ENCODE results near the gene RAD23B.
A peak's percentile ranks its signal among the peaks of the same experiment; 100 is the strongest.
"Not testable (repeated sequence)": the region's sequence is repeated elsewhere in the genome, so short reads cannot be mapped to it uniquely, and the experiment has no call there.

The RAD23B gene

DNA sequence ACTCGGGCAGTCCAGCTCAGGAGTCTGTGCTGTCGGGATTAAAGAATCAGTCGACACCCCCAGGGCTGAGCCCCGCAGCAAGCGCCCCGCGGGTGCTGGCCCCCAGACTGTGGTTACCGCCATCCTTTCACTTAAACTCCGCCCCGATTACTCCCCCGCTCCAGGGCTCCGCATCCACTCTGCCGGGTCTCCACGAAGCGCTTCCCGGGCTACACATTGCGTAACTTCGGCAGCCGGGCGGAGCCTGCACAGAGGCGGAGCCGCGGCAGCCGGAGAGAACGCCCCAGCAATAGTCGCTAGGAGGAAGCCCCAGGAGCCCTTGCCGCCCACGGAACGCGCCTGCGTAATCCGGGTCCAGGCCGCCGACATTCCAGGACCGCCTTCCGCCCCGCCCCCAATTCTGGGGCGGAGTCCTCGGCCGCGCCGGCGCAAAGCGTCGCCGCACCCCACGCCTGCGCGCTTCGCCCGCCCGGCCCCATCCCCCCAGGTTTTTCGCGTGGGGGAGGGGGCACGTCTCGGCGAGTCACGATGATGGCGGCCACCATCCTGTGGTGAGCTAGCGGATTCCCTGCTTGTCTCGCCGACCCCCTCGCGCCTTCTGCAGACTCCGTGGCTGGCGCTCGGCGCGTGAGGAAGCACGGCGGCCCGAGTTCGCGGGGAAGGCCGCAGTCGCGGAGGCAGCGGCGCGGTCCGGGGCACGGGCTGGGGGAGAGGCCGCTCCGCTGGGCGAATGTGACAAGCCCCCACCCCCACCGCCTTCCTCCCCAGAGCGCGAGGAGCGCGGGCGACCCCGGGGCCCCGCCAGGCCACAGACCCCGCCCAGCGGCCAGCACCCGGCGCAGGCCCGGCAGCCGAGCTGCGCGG is at the start of gene RAD23B:
TSS of gene RAD23B (plus strand) at position 521 of the 864 bp plus-strand sequence. CDS start 351 bp downstream, outside the sequence.
- DNase-seq, result peak; percentile 80 to 96

DNA sequence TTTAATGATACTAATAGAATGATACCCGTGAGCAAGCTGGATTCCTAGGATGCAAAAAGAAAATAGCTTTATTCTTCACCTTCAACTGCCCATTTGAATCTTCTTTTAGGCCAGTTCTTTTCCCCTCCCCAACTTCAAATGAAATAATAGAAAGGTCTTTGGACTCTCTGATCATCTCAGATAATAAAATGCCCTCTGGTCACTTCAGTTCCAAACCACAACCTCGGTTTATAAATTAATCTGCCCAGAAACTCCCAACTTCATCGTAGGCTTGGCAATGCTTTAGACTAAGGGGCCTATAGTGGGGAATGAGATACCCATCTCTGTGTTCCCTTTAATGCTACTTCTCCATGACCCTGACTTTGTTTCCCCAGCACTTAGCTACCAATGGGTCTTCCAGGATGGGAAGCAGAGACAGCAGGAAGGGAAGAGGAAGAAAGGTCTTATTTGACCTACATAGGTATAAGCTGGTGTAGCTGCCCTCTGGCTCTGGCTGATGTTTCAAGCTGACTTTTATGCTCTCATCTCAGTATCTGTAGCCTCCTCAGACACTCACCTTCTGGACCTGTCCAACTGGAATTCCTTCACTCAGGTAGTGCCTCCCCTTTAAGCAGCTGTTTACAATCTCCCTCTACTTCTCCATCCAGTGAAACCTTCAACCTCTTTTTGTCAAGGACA is 47.2 kb upstream of the RAD23B start:
- no peak for DNase-seq

DNA sequence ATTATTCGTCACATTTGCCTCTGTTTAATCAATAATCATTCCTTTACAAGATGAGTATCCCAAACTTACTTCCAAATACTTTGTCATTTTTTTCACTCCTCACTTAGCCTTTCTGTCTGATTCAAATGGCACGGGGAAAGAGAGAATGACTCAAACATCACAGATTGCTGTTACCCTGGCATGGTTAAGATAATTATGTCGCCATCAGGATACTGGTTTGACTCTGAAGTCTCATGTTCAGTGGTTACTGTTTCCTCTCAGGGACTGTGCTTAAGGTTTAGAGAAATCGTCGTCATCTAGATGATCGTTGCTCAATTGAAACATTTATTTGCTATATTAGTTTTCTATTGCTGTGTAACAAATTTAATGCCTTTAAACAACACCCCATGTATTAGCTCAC is 45.2 kb upstream of the RAD23B start:
- DNase-seq, result no peak

DNA sequence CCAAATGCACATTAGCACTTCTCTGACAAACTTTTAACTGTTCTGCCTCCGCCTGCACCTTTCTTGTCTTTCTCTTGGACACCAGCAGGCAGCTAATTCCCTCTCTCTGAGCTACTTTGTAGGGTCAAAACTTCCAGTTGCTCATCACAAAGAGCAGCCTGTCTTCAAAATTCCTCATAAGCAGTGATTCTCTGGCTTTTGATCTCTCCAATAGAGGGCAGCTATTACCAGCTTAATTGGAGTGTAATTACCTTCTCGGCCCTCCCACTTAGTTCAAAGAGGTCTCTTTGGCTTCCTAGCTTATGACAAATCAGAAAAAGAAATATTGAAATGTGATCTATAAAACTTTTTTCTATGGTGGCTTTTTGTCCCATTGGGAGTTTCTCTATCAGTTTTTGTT is 43.6 kb upstream of the RAD23B start:
- DNase-seq, result no peak

DNA sequence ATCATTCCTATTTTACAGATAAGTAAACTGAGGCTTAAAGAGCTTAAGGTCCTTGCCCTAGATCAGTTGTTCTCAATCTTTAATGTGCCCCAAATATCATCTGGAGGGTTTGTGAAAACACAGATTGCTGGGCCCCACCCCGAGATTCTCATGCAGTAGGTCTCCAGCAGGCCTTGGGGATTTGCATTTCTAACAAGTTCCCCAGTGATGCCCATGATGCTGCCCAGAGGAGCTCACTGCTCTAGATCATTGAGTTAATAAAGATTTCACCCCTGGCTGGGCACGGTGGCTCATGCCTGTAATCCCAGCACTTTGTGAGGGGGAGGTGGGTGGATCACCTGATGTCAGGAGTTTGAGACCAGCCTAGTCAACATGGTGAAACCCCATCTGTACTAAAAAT is 42.8 kb upstream of the RAD23B start:
- DNase-seq, result no peak

DNA sequence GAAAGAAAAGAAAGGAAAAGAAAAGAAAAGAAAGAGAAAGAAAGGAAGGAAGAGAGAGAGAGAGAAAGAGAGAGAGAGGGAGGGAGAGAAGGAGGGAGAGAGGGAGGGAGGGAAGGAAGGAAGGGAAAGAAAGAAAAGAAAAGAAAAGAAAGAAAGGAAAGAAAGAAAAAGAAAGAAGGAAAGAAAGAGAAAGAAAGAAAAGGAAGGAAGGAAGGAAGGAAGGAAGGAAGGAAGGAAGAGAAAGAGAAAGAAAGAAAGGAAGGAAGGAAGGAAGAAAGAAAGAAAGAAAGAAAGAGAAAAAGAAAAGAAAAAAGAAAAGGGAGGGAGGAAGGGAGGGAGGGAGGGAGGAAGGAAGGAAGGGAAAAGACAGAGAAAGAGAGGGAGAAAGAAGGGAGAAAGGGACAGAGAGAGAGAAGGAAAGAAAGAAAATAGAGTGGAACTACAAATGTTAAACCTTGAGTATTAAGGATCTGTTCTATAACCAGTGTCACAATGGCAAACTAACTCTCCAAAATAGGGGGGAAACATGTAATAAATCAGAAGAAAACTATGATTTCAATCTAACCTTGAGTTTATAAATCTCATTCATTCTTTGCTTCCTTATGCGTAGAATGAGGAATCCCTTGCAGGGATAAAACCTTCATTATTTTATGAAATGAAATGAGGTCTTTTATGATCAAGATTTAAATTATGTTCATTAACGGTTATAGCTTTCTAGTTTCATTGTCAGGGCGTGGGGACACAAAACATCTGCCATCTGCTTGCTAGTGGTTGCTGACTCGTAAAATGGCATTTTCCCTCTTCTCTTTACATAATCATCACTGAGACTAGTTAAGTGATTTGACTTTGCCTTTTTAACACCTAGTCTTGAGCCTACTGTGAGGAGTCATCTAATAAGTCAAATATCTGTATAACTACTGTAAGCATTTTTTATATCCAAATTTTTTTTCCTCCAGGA is 40.7 kb upstream of the RAD23B start:
- no peak for DNase-seq

DNA sequence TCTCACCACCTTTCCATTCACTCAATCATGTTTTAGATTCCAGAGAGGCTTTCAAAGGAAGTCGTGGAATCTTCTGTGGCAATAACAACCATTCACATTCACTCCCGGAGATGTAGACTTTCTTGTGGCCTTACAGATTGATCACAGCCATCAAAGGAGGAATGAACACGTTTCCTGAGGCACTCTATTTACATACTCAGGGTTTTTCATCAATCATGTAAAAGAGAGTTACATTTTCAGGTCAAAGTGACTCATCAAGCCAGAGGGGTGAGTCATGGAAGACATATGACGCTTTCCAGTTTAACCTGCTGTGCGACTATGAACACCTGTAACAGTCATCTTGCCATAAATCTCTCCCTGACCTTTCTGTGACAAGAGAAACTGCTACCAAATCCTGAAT is 39.3 kb upstream of the RAD23B start:
- no peak for DNase-seq

DNA sequence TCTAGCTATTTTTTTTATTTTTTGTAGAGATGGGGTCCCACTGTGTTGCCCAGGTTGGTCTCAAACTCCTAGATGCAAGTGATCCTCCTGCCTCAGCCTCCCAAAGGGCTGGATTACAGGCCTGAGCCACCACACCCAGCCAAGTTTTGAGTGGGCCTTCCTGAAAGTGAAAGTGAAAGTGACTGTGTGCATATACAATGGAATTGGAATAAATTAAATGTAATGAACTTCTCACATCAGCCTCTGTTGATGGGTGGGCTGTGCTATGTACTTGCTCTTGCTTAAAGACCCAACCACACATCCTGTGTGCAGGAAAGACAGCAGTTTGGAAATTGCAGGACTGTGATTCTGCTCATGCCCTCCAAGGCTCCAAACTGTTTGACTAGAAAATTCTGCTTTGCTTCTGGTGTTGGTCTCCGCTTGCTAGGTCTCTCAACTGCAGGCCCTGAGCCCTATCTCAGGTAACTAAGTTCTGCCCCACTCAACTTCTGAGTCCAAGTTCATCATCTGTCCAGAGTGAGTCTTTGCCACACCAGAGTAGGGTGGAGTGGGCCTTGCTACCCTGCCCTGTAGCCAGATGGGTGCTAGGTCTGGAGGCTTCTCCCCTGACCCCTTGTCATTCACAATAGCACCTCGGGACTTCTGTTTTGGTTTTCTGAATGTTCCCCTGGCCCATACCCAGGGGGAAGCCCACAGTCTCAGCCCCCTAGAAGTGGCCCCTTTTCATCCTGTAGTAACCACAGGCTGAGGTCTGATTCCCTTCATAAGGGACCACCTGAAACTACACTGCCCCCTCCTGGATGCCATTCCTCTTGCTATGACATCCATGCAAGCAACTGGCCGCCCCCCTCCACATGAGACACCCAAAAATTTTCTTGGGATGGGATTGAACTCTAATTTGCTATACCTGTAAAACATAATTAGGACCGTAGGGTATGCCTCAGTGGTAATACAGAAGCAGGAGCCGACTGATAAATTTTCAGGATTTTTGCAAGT is 36.5 kb upstream of the RAD23B start:
- DNase-seq, result no peak

DNA sequence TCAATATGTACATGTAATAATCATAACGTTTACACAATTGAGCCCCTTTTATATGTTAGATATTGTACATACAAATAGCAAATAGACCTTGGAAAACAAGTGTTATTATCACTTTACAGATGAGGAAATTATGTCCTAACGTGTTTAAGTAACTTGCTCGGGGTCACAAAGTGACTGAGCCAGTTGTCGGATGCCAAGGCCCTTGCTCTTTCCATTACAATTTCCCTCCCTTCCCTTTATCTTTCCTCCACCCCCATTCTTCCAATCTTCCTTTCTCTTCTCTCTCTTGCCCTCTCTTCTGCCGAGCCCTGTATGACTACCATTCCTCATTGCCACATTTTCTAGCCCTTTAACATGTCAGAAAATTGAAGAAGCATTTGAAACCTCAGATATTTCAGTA is 34.4 kb upstream of the RAD23B start:
- no peak for DNase-seq

DNA sequence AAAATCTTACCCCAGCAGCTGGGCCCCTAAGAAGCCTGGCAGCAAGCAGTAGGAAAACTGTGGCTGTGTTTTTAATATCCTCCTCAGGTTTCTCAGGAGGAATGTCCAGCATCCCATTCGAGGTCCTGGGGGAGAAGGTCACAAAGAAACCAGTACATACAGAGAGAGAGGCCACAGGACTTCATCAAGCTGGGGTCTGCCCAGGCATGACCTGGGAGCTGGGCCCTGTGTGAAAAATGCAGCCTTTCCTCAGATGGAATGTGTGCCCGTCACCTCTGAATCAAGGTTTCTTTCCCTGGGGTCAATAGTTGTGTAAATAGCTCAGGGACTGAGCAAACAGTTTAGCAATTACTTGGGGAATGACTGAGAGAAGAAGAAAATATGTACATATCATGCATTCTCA is 33.9 kb upstream of the RAD23B start:
- no peak for DNase-seq

DNA sequence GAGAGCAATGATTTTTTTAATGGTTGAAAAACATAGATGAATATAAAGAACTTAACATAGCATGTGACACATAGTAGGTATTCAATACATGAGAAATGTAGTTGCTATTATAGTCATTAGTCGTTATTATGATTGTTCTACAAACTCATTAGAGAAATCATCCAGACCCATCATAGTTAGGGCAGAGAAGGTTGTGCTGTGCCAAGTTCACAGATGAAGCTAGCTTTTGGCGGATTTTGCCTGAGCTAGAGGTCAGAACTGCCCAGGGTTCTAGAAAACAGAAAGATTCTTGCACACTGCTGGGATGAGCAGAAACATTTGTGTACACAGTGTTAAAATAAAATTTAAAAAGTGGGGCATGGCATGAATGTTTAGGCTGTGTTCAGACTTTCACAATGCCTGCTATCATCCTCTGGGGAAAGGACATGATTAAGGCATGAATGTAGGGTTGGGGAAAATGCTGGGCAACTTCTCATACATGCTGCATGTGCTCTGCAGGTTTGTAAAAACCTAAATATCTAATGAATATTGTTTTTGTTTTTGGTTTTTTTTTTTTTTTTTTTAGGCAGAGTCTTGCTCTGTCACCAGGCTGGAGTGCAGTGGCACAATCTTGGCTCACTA is 33.3 kb upstream of the RAD23B start:
- DNase-seq, result no peak

DNA sequence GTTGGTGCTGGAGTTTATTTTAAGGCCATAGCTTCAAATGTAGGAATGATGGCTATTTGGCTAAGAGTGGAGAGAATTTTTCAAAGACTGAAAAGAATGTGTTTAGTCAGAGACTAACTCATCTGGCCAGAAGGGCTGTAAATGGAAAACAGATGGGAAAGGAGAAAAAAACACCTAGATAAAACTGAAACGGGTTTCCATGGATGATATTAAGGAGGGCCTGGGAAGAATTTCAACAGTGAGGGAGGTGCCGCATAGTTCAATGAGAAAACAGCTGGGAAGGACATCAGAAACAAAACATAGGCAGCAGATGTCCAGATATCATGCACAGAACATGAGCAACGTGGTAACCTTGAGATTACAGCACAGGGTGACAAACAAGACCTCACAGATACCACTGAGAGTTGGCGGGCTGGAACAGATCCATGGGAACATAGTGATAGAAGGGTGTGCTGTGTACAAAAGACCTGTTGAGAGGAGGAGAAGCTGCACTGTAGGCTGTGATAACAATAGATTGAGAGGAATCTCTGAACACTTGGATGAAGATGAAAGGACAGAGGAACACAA is 31.2 kb upstream of the RAD23B start:
- no peak for DNase-seq

DNA sequence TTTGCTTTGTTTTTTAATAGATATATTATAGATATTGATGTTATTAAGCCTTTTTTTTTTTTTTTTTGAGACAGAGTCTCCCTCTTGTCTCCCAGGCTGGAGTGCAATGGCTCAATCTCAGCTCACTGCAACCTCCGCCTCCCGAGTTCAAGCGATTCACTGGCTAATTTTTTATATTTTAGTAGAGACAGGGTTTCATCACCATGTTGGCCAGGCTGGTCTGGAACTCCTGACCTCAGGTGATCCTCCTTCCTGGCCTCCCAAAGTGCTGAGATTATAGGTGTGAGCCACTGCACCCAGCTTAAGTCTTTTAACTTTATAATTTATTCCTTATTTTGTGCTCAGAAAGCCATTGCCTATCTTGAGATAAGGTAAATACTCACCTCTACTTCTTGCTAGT is 24.2 kb upstream of the RAD23B start:
- no peak for DNase-seq

DNA sequence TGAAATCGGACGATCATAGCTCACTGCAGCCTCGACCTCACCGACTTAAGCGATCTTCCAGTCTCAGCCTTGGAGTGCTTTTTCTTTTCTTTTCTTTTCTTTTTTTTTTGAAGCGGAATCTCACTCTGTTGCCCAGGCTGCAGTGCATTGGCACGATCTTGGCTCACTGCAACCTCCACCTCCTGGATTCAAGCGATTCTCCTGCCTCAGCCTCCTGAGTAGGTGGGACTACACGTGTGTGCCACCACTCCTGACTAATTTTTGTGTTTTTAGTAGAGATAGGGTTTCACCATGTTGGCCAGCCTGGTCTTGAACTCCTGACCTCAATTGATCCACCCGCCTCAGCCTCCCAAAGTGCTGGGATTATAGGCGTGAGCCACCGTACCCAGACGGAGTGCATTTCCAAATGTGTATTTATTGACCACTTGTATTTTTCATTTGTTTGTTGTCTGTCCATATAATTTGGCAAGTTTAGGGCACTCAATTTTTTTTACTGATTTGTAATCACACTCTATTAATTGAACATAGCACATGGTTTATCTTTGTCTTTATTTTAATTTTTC is 23.2 kb upstream of the RAD23B start:
- DNase-seq, result not testable (repeated sequence)

DNA sequence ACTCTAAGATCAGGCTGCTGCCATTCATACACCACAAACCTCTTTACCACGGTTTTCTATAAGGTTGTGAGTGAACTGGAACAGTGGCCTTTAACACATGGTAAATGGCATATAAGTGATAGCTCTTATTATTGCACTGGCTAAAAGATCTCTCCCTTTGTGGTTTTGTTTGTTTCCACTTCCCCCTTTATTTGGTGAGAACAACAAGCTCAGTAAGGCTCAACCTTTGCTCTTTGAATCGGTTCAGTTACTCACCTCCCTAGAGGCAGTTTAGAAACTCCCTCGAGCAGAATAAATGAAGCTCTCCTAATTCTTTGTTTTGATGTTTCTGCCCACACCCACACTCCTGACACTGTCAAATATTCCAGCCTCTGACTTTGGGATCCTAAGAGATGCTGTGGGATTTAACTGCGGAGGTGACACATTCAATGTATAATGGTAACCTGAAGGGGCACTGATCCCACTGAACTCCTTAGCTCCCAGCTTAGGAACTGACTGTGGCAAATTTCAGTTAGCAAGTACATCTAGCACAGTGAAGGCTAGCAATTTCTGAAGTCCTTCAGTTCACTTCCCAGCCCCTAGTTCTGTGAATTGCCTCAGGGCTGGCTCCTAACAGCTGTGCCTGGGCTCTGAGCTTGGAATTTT is 22.5 kb upstream of the RAD23B start:
- DNase-seq, result no peak

DNA sequence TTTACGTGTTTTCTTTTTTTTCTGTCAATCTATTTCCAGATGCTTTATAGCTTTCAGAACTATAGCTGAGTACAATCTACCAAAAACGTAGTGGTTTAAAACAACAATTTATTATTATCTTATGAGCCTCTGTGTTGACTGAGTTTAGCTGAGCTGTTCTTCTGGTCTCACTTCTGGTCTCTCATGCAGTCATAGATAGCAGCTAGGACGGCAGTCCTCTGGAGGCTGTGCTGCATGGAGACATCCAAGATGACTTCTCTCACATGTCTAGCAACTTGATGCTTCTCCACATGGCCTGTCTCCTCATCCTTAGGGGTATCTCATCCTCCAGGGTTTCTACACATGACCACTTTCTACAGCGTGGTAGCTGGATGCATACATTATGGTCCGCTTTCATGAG is 22.0 kb upstream of the RAD23B start:
- no peak for DNase-seq

DNA sequence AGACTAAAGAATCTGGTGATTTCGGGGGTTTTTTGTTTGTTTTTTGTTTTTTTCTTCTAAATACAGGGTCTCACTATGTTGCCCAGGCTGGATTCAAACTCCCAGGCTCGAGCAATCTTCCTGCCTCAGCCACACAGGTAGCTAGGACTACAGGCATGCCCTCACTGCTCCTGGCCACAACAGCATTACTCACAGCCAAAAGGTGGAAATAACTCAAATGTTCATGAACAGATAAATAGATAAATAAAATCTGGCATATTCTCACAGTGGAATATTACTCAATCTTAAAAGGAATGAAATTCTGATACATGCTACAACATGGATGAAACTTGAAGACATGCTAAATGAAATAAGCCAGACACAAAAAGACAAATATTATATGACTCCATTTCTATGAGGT is 19.8 kb upstream of the RAD23B start:
- DNase-seq, result no peak

DNA sequence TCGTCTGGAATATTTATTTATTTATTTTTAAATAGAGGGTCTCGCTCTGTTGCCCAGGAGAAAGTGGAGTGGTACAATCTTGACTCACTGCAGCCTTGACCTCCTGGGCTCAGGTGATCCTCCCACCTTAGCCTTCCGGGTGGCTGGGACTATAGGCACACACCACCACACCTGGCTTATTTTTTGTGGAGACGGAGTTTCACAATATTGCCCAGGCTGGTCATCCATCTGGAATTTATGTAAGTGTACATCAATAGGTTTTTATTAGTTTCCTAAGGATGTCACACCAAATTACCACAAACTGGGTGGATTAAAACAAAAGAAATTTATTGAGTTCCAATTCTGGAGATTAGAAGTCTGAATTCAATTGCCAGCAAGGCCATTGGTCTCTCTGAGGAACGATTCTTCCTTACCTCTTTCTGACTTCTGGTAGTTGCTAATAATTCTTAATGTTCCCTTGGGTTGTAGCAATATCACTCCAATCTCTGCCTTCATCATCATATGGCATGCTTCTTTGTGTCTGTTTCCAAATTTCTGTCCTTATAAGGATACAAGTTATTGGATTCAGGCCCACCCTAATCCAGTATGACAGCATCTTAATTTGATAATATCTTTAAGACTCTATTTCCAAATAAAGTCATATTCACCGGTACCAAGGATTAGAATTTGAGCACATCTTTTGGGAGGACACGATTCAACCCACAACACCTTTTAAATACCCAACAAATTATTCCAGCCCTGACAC is 16.3 kb upstream of the RAD23B start:
- DNase-seq, result no peak

DNA sequence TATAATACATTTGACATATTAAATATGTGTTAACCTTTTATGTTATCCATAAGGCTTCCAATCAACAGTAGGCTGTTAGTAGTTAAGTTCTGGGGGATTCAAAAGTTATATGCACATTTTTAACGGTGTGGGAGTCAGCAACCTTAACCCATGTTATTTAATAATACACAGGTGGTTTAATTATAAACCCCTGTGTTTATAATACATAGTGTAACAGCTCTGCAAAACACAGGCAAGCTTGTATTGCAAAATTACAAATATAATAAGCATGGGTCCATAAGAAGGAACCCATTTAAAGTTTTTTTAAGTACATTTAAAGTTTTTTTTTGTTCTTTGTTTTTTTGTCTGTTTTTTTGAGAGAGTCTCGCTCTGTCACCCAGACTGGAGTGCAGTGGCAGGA is 14.5 kb upstream of the RAD23B start:
- DNase-seq, result no peak

DNA sequence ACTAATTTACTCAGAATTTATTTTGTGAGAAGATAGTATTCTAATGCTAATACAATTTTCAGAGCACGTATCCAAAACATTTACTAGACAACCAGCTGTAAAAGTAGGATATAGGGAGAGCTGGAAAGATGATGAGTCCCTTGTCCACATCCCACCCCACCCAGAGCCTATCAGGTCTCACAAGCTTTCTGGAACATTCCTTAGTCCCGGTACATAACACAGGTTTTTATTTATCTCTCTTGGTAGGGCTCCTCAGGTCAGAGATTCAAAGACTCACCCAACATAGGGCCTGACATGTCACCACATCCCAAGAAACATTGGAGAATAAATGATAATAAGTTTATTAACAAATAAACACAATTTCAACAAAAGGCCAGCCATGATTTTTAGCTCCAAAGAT is 13.8 kb upstream of the RAD23B start:
- no peak for DNase-seq
